Liver (tissue), 3 donors: Measurements from ENCODE around the gene CCN5.
"Not testable (repeated sequence)": the region's sequence is repeated elsewhere in the genome, so short reads cannot be mapped to it uniquely, and the experiment has no call there.

Experiments
- CTCF ChIP-seq: fragments of 150-350 bp; IDR thresholded peaks from 2 replicates; pipeline ENCODE4 v1.5.1; 2017; ENCODE audit warnings: improper control_type of control experiment, low read depth, low read length; ENCODE audit not compliant: missing input control
- FOXA1 ChIP-seq: IDR thresholded peaks from 2 replicates; pipeline ENCODE4 v1.6.1; 2016; ENCODE audit warnings: antibody characterized with exemption
- JUND ChIP-seq, 2 donors: IDR thresholded peaks; 2 replicates each; pipeline ENCODE4 v1.6.1; 2016; ENCODE audit warnings: antibody characterized with exemption in 2 of 2
- MAX ChIP-seq: IDR thresholded peaks from 2 replicates; pipeline ENCODE4 v1.6.1; 2016; ENCODE audit warnings: antibody characterized with exemption
- RAD21 ChIP-seq, 2 donors: IDR thresholded peaks; 2 replicates each; pipeline ENCODE4 v1.6.1; 2016; ENCODE audit warnings: antibody characterized with exemption in 2 of 2, mild to moderate bottlenecking in 2 of 2
- REST ChIP-seq: IDR thresholded peaks from 2 replicates; pipeline ENCODE4 v1.6.1; 2016; ENCODE audit warnings: antibody characterized with exemption, mild to moderate bottlenecking
- SP1 ChIP-seq: IDR thresholded peaks from 2 replicates; pipeline ENCODE4 v1.6.1; 2018; ENCODE audit warnings: antibody characterized with exemption, mild to moderate bottlenecking
- TAF1 ChIP-seq: conservative IDR thresholded peaks from 2 replicates; pipeline ENCODE4 v1.6.1; 2016; ENCODE audit warnings: antibody characterized with exemption, mild to moderate bottlenecking
- donor health status: healthy.
- donor health status: healthy.

- TF ChIP-seq CTCF; REST; SP1; TAF1; RAD21 (IDR thresholded peaks at IDR 0.05); JUND (IDR thresholded peaks at IDR 0.05); FOXA1; MAX: not testable (repeated sequence)
Observed at GRCh38 chr20:44763798-44764197, 48.6 kb downstream of the CCN5 start.
